Measurements from ENCODE around the gene ARSA. TPM values are rescaled to one million over a fixed set of nuclear protein-coding genes. Genes with fewer than 3 reads are reported as not detected.

Gene ARSA
- total and polyA plus RNA-seq, 2 of the 13 experiments (the other 11 are each of a cell fraction or from before 2014, with no cell fraction given) = 9.0 to 11.5 TPM

DNA sequence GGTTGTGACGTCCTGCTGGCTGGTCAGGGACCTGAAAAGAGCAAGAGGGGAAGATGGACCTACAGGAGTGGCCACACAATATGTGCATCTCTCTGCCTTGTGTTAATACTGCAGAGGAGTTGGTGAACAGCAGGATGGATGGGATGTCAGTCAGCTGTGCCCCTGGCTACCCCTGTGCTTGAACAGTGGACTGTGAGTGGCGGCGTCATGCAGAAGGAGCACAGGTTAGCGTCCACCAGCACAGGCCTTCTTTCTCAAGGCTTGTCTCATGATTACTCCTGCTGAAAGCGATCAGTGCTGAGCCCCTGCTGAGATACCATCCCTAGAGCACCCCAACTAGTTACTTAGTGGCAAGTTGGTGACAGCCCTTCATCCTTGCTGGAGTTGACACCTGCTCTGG lies 41.5 kb downstream of the ARSA start:
- no peak overlapping the region for H3K27ac ChIP-seq (ENCODE audit: extremely low read length, insufficient read depth, low read length)
- no peak overlapping the region for H2AFZ ChIP-seq (ENCODE audit: low read length)
- H3K4me2 ChIP-seq (ENCODE audit: low read depth, low read length) = no peak overlapping the region
- no peaks in the 10 kb centered on the region for H3K79me2 ChIP-seq (ENCODE audit: insufficient read depth, low read length)
- intact Hi-C loops (cut with micrococcal nuclease; ENCODE audit: unreplicated experiment) (no loop called here), in situ Hi-C loops (cut with HindIII; ENCODE audit: extremely low pct_ligation_motif_present, low pct_unique_long_range_greater_than_20kb) (no loop called here)
- no peak overlapping the region for H3K4me3 ChIP-seq (replicated peaks in 1 of 3; ENCODE audit: insufficient read depth in 1 of 3, low read depth in 2 of 3, low read length in 3 of 3)
- H4K20me1 ChIP-seq (ENCODE audit: insufficient read depth, low read length) = no peaks in the 10 kb centered on the region
- WGBS (ENCODE audit: low lambda C conversion rate) = 85% methylated on average over 4 of the region's 5 CpGs
- H3K4me1 ChIP-seq (ENCODE audit: insufficient read depth, low read length) = peaks cover 26% of the 10 kb centered on the region
- TF ChIP-seq ZSCAN30 (CRISPR knock-in tag; IDR thresholded peaks at IDR 0.05) = no peak
- no peak for TF ChIP-seq RBM39 (IDR thresholded peaks at IDR 0.05; ENCODE audit: low read depth, low read length, poor library complexity, severe bottlenecking)
- no peak for TF ChIP-seq ZNF18 (CRISPR knock-in tag; IDR thresholded peaks at IDR 0.05; ENCODE audit: insufficient replicate concordance)
- no peak for TF ChIP-seq RBM22 (optimal IDR thresholded peaks at IDR 0.05; ENCODE audit: low read length)
- TF ChIP-seq ISX (CRISPR knock-in tag; conservative IDR thresholded peaks at IDR 0.05) = no peak
- no peak for TF ChIP-seq ZNF788 (CRISPR knock-in tag; IDR thresholded peaks at IDR 0.05; ENCODE audit: borderline replicate concordance)
- no peak for TF ChIP-seq MXI1 (IDR thresholded peaks at IDR 0.05; ENCODE audit: borderline replicate concordance, low read depth, low read length)
- TF ChIP-seq DR1 (CRISPR knock-in tag; IDR thresholded peaks at IDR 0.05) = no peak
- no peak for TF ChIP-seq SP1 (IDR thresholded peaks at IDR 0.05)
- TF ChIP-seq SP1 (CRISPR knock-in tag; IDR thresholded peaks at IDR 0.05) = no peak
- TF ChIP-seq ZNF235 (CRISPR knock-in tag; IDR thresholded peaks at IDR 0.05; ENCODE audit: borderline replicate concordance) = no peak
- BruUV-seq (replicated peaks) = no TSS peak
- H3K9ac ChIP-seq (ENCODE audit: insufficient read depth, low read depth, low read length) = no peak overlapping the region
- ATAC-seq (no peak), FAIRE-seq (no peak), DNase-seq (ENCODE audit: low spot score) (no peak)
- POLR2A ChIA-PET = no interaction called here
- CTCF ChIA-PET (ENCODE audit: low intra/inter-chr PET ratio, low total read pairs) = no interaction called here
- no peaks in the 10 kb centered on the region for H3K27me3 ChIP-seq (ENCODE audit: control insufficient read depth in 1 of 2, insufficient read depth in 2 of 2, low read length in 2 of 2)
- no peaks in the 10 kb centered on the region for H3K9me3 ChIP-seq (ENCODE audit: low read length)
- H3K36me3 ChIP-seq (replicated peaks in 1 of 2; ENCODE audit: control insufficient read depth in 1 of 2, insufficient read depth in 2 of 2, low read length in 2 of 2) = no peaks in the 10 kb centered on the region

Data from HepG2 (cell line).